SU-DHL-6 (cell line): ENCODE data around the gene EPHA6.

Source experiments
- EZH2phosphoT487 ChIP-seq: fragments of 200-600 bp; sonication (generic), shearing (Covaris generic); conservative IDR thresholded peaks from 2 replicates; pipeline ENCODE4 v1.6.1; 2018; ENCODE audit warnings: mild to moderate bottlenecking, antibody characterized with exemption, low read length, moderate library complexity, mixed read lengths
- TF ChIP-seq, protein P1 (sequence below): fragments of 200-600 bp; sonication (generic); IDR thresholded peaks from one replicate; pipeline ENCODE4 v1.5.1; 2017; ENCODE audit warnings: antibody characterized with exemption, mild to moderate bottlenecking, low read length, moderate library complexity; ENCODE audit not compliant: insufficient read depth, poor library complexity, severe bottlenecking

DNA sequence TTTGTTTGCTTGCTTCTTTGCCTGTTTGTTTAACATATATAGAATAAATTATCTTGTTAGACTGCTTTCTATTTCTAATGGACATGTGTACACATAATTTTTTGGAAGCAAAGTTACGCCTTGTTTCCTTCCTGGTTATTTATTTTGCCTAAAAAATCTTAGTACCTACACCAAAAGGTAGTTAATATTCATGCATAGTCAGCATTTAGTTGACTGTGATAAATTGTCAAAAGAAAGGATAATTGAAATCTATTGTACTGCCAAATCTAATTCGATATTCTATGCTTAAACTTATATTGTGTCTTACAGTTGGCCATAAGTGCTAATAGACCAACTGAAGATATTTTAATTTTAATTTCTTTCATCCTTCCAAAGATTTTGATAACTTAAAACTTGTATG is 716.3 kb downstream of the EPHA6 start:
- TF ChIP-seq, protein P1, sequence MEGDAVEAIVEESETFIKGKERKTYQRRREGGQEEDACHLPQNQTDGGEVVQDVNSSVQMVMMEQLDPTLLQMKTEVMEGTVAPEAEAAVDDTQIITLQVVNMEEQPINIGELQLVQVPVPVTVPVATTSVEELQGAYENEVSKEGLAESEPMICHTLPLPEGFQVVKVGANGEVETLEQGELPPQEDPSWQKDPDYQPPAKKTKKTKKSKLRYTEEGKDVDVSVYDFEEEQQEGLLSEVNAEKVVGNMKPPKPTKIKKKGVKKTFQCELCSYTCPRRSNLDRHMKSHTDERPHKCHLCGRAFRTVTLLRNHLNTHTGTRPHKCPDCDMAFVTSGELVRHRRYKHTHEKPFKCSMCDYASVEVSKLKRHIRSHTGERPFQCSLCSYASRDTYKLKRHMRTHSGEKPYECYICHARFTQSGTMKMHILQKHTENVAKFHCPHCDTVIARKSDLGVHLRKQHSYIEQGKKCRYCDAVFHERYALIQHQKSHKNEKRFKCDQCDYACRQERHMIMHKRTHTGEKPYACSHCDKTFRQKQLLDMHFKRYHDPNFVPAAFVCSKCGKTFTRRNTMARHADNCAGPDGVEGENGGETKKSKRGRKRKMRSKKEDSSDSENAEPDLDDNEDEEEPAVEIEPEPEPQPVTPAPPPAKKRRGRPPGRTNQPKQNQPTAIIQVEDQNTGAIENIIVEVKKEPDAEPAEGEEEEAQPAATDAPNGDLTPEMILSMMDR: no peak
- TF ChIP-seq EZH2phosphoT487: no peak
